Lower leg skin (tissue), 3 donors: Measurements from ENCODE around the gene CD164L2.

ENCODE experiments used
- CTCF ChIP-seq, 3 donors: fragments of 450-650 bp; IDR thresholded peaks; one replicate each; pipeline ENCODE4 v1.5.1; 2016; ENCODE audit warnings: antibody characterized with exemption in 3 of 3, mild to moderate bottlenecking in 3 of 3, moderate library complexity in 2 of 3
- POLR2A ChIP-seq, 2 donors: fragments of 450-650 bp; IDR thresholded peaks; one replicate each; pipeline ENCODE4 v1.6.1; 2016 to 2017; ENCODE audit warnings: antibody characterized with exemption in 2 of 2, mild to moderate bottlenecking in 1 of 2, moderate library complexity in 1 of 2

- no peak for TF ChIP-seq CTCF (IDR thresholded peaks at IDR 0.05)
- TF ChIP-seq POLR2A (IDR thresholded peaks at IDR 0.05): no peak
Observed at GRCh38 chr1:27348861-27349783, 34.0 kb downstream of the CD164L2 start.
